DOHH2 (cell line): ENCODE results near the gene ZNF223.

Source experiments
- CTCF ChIP-seq: fragments of 200-600 bp; sonication (generic); IDR thresholded peaks from one replicate; pipeline ENCODE4 v1.5.1; 2014; ENCODE audit warnings: antibody characterized with exemption, mild to moderate bottlenecking, low read depth, low read length; ENCODE audit not compliant: poor library complexity, severe bottlenecking
- EZH2phosphoT487 ChIP-seq: fragments of 200-600 bp; sonication (generic); IDR thresholded peaks from 2 replicates; pipeline ENCODE4 v1.6.1; 2017; ENCODE audit warnings: borderline replicate concordance, mild to moderate bottlenecking, antibody characterized with exemption, low read length, moderate library complexity, mixed read lengths

- no peak for TF ChIP-seq CTCF
- TF ChIP-seq EZH2phosphoT487: no peak
These were observed 60.9 kb downstream of the ZNF223 start for GRCh38 chr19:44112802-44113137.
